Dermis microvascular lymphatic vessel endothelial cell (primary cell): ENCODE data around the gene CTSG. TPM values are rescaled to one million over a fixed set of nuclear protein-coding genes. Genes with fewer than 3 reads are reported as not detected.
A peak's percentile ranks its signal among the peaks of the same experiment; 100 is the strongest.
"Not testable (repeated sequence)": the region's sequence is repeated elsewhere in the genome, so short reads cannot be mapped to it uniquely, and the experiment has no call there.

Experiments
- DNase-seq, 2 donors: peaks; one replicate each; pipeline versions ENCODE4 v3.0.0 to v3.0.0-alpha.2; 2010; ENCODE audit warnings: low read depth in 2 of 2
- total RNA-seq: library from RNA; depleted of rRNA; stranded (reverse); fragments of >200 nt; gene quantifications from 2 replicates; pipeline ENCODE4 v1.2.1, GENCODE V29; 2014

The CTSG gene, protein sequence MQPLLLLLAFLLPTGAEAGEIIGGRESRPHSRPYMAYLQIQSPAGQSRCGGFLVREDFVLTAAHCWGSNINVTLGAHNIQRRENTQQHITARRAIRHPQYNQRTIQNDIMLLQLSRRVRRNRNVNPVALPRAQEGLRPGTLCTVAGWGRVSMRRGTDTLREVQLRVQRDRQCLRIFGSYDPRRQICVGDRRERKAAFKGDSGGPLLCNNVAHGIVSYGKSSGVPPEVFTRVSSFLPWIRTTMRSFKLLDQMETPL
- not detected in 2 replicates for total RNA-seq

DNA sequence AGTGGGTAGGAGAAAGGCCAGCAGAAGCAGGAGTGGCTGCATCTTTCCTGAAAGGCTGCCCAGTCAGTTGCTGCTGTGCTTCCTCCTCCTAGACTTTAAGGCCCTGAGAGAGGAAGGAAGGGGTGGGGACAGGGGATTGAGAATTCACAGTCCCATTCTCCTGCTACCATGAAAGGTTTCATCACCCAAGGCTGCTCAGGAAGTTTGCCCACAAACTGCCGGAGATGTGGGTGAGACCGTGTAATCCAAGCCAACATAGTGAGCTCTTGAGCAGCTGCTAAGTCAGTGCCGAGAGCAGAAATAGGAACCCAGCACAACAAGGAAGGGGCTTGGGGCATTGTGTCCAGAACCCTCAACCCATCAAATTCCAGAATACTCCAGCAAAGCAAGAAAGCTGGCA lies at the start of gene CTSG:
Gene CTSG (minus strand): TSS at position 69 of the 400 bp plus-strand sequence. CDS start 27 bp downstream, at position 42.
- no peak for DNase-seq

DNA sequence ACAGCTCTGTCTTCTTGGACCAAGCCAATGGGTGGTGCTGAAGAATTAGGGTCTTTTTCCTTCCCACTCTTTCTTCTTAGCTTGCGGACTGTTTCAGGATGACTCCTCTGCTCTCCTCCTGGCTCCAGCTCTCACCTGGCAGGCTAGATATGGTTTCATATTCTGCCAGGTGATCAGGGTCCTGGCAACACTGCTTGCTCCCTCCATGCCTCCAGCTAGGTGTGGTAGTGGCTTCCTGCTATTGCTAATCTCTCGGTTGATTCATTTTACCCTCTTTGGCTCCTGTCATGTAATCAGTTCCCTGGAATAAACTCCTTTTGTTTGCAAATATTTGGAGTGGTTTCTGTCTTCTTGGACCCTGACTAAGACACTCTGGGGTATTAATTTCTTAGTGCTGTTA lies 37.7 kb upstream of the CTSG start:
- no peak for DNase-seq

DNA sequence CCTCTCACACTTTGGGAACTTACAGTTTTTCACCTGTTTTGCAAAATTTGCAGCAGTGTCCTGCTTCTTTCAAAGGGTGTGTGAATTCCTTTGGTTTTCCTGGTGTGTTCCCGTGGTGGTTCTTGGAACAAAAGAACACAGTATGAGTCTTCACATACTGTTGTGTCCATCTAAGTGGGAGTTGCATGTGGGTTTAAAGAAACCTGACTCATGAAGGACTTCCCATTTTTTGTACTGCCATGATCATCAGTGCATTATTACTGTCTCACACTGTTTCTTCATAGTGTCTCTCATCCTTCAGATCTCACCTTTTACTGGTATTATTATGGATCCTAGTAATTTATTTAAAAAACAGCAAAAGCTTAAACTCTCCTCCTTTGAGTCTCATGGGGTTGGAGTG lies 37.2 kb upstream of the CTSG start:
- no peak for DNase-seq

DNA sequence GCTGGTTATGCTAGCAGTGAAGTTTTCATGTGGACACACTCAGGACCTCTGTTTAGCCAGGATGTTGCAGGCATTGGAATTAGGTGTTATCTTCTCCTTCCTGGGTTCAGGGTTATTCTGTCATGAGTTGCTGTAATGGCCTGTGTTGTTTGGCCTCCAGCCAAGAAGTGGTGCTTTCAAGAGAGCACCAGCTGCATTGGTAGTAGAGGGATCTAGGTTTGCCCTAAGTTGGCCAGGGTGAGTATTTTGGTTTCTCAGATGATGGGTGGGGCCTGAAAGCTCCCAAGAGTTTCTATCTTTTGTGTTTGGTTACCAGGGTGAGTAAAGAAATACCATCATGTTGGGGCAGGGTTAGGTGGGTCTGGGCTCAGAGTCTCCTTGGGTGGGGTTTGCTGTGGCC lies 36.1 kb upstream of the CTSG start:
- no peak for DNase-seq

DNA sequence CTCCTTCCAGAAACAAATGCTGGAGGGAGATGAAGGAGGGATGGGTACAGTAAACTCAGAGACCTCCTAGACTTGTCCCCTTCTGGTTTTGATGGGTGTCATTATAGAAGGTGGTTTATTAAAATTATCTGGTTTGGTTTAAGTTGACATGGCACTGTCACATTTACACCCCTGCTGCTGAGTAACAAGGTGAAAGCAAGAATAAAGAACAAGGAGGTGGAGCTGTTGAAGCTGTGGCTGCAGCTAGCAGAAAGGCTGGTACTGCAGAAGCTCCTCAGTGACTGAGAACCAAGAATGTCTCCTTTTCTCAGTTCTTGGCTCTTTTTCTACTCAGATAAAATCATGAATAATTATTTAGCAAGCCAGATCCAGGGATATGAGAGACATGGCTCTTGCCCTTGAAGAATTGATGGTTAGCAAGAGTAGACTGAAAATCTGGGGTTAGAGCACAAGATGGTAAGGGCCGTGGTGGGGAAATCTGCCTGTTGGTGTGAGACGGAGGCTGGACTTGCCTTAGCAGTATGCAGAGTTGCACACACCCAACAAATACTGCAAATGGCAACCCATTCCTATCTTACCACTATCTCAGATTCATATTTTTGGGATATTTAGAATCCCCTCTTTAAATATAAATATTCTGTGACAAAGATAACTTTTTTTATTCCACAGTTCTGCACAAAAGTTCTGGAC lies 33.8 kb upstream of the CTSG start, which contains the start of gene GZMH:
Gene GZMH (minus strand): TSS at position 31 of the 690 bp plus-strand sequence. CDS start 72 bp downstream, outside the sequence.
- no peak for DNase-seq

DNA sequence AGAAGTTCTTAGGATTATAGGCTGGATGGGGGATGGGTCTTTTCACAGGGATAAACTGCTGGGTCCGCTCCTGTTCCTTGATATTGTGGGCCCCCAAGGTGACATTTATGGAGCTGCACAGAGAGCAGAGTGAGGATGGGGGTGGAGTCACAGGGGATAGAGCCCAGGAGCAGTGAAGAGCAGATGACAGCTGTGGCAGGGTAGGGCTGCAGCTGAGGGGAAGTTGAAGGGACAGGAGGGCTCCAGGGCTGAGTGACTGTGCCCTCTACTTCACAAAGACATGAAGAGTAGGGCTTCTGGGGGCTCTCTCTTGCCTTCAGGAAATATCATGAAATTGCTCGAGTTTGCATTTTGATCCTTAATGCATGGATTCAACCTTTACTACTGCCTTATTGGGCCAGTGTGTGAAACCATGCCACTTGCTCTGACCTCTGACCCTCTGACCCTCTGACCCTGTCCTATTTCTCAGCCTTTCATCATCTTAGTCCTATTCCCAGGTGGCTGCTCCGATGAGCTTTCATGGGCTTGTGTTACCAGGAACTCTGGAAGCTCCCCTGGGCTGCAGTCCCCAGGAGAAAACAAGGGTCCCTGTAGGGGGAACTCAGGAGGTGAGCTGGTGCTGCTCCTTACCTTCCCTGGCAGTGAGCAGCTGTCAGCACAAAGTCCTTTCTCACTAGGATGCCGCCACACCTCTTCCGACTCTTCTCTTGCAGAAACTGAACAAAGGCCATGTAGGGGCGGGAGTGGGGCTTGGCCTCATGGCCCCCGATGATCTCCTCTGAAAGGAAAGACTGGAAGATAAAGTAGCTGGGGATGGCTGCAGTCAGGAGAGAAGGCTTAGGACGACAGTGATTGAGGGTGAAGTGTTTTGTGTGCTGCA lies 31.8 kb upstream of the CTSG start:
- no peak for DNase-seq

DNA sequence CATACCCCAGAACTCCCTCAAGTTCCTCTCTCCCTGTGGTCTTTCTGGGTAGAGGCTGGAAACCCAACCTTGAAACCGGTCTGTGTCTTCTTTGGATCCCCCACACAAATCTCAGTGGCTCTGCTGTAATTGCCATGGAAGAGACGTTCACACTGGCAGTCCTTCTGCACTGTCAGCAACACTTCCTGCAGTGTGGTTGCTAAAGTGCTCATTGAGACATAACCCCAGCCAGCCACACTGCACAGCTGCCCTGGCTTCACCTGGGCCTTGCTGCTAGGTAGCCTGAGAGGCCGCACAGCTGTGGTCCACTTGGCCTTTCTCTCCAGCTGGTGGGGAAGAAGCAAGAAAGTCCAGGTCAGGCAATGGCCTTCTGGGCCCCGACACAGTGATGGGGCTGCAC lies 31.0 kb upstream of the CTSG start:
- no peak for DNase-seq

DNA sequence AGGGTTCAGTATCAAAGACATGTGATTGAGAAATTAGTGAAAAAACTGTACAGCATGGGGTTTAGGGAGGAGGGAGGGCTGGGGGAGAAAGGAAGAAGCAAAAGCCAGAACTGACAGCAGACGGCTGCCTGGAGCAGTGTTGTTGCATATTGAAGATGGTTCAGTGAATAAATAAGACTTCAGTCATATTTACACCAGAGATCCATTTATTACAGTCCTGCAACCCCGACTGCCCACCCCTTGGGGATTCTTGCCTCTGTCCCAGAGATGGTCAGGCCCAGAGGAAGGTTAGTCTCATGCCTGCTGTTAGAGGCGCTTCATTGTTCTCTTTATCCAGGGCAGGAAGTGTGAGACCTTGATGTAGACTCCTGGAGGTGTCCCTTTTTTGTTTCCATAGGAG lies 30.2 kb upstream of the CTSG start:
- no peak for DNase-seq

DNA sequence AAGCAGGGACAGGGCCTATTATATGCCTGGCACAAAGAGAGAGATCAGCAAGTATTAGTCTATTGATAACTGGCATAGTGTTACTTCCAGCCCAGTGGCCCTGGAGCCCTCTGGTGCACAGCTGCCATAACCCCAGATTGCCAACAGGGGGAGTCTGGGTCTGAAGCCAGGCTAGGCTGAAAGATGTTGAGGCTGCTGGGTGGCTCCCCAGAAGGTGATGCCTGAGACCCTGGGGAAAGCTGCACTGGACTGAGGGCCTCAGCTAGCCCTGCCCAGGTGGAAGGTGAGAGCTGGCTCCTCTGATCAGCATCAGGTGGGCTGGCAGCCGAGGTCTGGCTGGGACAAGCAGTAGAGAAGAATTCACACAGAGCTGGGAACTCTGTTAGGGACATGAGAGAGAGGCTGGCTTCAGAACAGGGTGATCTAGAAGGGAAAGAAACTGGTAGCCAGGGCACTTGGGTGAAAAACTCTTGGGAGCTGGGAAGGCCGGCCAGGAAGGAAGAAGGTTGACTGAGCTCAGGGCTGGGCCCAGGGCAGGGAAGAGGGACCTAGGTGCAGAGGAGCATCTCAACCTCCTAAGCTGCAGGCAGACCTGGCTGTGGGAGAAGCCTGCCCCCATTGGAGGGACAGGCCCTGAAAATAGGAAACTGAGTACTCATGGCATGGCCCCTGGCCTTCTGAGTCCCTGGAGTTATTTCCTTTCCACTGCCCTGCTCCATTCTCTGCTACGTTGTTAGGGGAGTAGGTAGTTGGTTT lies 29.6 kb upstream of the CTSG start:
- peak in 1 of 2 donors; percentile 20 for DNase-seq

DNA sequence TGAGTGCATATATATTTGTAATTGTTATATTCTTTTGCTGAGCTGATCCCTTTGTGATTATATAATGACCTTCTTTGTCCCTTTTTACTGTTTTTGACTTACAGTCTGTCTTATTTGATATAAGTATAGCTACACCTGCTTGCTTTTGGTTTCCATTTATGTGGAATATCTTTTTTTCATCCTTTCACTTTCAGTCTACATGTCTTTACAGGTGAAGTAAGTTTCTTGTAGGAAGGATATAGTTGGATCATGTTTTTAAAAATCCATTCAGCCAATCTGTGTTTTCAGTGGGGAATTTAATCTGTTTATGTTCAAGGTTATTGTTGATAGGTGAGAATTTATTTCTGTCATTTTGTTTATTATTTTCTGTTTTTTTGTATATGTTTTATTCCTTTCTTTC lies 21.4 kb upstream of the CTSG start:
- no peak for DNase-seq

DNA sequence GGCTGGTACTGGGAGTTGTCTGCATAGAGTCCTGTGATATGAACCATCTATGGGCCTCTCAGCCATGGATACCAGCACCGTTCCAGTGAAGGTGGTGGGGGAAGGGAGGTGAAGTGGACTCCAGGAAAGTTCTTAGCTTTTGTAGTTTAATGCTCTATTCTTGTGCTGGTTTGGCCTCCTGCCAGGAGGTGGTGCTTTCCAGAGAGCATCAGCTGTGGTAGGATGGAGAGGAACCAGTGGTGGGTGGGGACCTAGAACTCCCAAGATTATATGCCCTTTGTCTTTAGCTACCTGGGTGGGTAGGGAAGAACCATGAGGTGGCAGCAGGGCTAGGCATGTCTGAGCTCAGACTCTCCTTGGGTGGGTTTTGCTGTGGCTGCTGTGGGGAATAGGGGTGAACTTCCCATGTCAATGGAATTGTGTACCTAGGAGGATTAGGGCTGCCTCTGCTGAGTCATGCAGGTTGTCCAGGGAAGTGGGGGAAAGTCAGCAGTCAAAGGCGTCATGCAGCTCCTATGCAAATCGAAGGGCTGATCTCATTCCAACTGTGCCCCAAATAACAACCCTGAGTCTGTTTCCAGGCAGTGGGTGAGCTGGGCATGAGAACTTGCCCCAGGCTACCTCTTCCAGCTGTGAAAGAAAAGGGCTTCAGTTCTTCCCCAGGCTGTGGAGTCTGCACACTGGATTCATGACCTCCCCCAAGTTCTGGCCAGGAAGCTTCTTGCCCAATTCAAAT lies 19.2 kb upstream of the CTSG start:
- no peak for DNase-seq

DNA sequence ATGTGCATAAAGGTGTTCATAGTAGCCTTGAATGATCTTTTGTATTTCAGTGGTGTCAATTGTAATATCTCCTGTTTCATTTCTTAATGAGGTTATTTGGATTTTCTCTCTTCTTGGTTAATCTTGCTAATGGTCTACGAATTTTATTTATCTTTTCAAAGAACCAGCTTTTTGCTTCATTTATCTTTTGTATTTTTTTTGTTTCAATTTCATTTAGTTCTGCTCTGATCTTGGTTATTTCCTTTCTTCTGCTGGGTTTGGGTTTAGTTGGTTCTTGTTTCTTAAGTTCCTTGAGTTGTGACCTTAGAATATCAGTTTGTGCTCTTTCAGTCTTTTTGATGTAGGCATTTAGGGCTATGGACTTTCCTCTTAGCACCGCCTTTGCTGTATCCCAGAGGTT lies 15.0 kb upstream of the CTSG start:
- DNase-seq: not testable (repeated sequence)

DNA sequence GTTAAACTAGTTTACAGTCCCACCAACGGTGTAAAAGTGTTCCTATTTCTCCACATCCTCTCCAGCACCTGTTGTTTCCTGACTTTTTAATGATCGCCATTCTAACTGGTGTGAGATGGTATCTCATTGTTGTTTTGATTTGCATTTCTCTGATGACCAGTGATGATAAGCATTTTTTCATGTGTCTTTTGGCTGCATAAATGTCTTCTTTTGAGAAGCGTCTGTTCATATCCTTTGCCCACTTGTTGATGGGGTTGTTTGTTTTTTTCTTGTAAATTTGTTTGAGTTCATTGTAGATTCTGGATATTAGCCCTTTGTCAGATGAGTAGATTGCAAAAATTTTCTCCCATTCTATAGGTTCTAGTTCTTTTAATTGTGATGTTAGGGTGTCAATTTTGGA lies 8.4 kb upstream of the CTSG start:
- not testable (repeated sequence) for DNase-seq

DNA sequence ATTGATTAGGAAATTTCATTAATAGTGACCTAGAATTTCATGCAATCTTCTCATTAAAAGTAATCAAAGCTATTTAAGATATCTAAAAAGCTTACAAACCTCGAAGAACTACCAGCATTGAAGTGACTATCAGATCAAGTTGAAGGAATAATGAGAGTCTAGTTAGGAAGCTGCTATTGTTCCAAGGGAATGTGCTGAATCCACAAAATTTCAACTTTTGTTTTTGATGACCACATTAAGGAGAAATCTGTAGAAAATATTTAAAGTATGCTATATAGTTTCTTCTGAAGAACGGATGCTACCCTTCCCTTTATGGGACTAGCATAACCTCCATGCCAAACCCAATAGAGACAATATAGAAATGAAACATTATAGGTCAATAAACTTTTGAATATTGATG lies 2.5 kb upstream of the CTSG start:
- DNase-seq: no peak

DNA sequence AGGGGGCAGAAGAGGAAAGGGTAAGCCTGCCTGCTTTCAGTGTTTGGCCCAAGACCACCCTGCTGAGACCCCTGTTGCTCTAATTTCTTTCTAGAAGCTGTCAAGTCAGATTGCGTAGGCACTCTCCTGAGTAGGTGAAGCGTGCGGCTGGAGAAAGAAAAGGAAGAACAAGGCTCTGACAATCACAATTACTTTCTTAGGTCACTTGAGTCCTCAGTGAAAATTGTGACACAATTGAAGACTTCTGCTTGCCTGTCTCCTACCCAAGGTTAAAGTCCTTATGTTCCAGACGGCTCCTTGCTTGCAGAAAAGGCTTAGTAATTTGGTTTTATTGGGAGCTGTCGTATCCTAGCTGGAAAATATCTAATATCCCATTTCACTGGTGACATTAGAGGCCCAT lies 721 bp upstream of the CTSG start:
- DNase-seq: no peak

DNA sequence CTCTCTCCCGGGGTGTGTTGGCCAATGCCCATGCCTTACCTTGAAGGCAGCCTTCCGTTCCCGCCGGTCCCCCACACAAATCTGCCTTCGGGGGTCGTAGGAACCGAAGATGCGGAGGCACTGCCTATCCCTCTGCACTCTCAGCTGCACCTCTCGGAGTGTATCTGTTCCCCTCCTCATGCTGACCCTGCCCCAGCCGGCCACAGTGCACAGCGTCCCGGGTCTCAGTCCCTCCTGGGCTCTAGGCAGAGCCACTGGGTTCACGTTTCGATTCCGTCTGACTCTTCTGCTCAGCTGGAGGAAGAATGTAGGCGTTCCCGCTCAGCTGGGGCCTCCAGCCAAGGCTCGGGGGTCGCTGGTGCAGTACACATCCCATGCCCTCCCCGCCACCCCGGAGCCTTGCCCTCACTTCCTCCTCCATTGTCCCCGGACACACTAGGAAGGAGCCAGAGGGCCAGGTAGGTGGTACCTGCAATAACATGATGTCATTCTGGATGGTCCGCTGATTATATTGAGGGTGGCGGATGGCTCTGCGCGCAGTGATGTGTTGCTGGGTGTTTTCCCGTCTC lies 1.8 kb downstream of the CTSG start:
- DNase-seq: no peak

DNA sequence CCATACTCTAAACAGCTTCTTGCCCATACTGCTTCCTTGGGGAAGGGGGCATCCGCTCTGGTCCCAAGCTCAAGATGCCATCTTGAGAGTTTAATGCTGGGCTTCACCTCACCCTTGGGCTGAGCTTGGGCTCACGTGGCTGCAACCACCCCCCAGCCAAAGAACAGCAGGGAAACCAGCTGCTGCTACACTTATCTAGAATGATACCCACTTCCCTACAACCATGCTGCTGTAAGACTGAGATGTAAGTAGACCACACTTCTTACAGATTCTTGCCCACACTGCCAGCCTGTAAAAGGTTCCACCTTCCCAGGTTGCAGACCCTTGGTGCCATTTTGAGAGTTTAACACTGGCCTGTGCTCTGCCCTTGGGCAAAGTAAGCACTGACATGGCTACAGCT lies 9.7 kb downstream of the CTSG start:
- no peak for DNase-seq

DNA sequence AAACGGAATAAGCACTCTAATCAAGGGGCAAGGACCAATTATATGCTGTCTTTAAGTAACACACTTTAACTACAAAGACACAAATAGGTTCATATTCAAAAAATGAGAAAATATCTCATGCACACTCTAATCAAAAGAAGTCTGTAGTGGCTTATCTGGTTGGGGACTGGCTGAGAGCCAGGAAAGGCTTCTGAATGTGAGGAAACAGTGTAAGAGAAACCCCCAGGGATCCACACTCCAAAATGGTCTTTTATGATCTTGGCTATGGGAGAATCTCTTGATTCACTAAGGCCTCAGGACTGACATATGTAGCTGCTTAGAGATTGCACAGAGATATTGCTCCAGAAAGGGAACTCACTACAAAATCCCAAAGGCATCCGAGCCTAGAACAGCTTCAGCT lies 10.3 kb downstream of the CTSG start:
- DNase-seq: no peak

DNA sequence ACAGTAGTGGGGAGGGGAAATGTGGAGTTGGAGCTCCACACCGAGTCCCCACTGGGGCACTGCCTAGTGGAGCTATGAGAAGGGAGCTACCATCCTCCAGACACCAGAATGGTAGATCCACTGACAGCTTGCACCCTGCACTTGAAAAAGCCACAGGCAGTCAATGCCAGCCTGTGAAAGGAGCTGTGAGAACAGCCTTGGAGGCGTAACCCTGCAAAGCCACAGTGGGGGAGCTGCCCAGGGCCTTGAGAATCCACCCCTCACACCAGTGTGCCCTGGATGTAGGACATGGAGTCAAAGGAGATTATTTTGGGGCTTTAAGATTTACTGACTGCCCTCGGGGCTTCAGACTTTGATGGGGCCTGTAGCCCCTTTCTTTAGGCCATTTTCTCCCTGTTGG lies 12.5 kb downstream of the CTSG start:
- DNase-seq: no peak

DNA sequence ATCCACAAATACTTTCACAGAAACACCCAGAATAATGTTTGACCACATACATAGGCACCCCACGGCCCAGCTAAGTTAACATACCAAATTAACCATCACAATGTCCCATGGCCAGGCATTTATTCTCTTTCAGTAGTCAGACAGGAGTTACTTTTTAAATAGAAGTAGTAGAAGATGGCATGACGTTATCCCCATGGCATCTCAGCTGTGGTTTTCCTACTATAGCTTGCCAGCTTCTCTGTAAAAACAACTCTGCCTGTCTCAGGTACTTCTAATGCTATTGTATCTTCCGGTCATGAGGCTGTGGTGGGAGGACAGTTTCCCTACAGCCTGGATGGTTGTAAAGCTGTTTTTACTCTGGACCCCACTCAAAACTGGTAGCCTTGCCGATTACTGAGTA lies 19.3 kb downstream of the CTSG start:
- peak in 1 of 2 donors; percentile 10 for DNase-seq
